HEK293 (cell line): Measurements from ENCODE around the gene PKNOX2.

Experiments used
- CTCF ChIA-PET: fragments of 350-600 bp; formaldehyde crosslinking; extraction: SDS; loops from one replicate; lab custom pipeline; 2021; ENCODE audit warnings: antibody characterized with exemption; lab: Yijun Ruan, JAX
- POLR2A ChIA-PET: fragments of 300-600 bp; formaldehyde crosslinking; extraction: SDS; loops from one replicate; lab custom pipeline; 2020; ENCODE audit warnings: antibody characterized with exemption, inconsistent platforms; lab: Yijun Ruan, JAX
- H3K27ac ChIP-seq: fragments of 200-500 bp; sonication (Bioruptor generic); 2 replicates; pipeline ENCODE4 v1.5.1; 2014; ENCODE audit warnings: low read depth, low read length, control low read depth, inconsistent platforms; ENCODE audit errors: extremely low read depth
- H3K36me3 ChIP-seq, 2 experiments: fragments of 200-500 bp in 1 of 2; sonication (Bioruptor generic) in 1 of 2; 1 replicate in 1 of 2; 2 replicates in 1 of 2; pipeline ENCODE4 v1.5.1; 2014 to 2017; ENCODE audit warnings: inconsistent platforms in 2 of 2, low read length in 2 of 2; ENCODE audit not compliant: control insufficient read depth in 2 of 2, insufficient read depth in 1 of 2
- H3K4me1 ChIP-seq: fragments of 200-500 bp; sonication (Bioruptor generic); 2 replicates; pipeline ENCODE4 v1.5.1; 2014; ENCODE audit warnings: mild to moderate bottlenecking, low read length, inconsistent platforms; ENCODE audit not compliant: control insufficient read depth, insufficient read depth
- H3K4me3 ChIP-seq: 2 replicates; pipeline ENCODE4 v1.5.1; 2011; ENCODE audit warnings: low read depth, mild to moderate bottlenecking, control low read depth, low read length, moderate library complexity
- H3K9me3 ChIP-seq: fragments of 200-500 bp; sonication (Bioruptor generic); 2 replicates; pipeline ENCODE4 v1.5.1; 2014; ENCODE audit warnings: low read depth, low read length, inconsistent platforms; ENCODE audit not compliant: control insufficient read depth, insufficient read depth
- ATF2 ChIP-seq: fragments of 450-650 bp; formaldehyde crosslinking; IDR thresholded peaks from 2 replicates; pipeline ENCODE4 v1.5.1; 2016; ENCODE audit warnings: missing biosample characterization, missing genetic modification characterization, low read depth
- HOXC10 ChIP-seq: sonication (generic); formaldehyde crosslinking; IDR thresholded peaks from 2 replicates; pipeline ENCODE4 v1.8.1; 2023; ENCODE audit warnings: mild to moderate bottlenecking, missing genetic modification reagents
- KLF9 ChIP-seq: fragments of 450-650 bp; formaldehyde crosslinking; IDR thresholded peaks from 2 replicates; pipeline ENCODE4 v1.5.1; 2016; ENCODE audit warnings: missing biosample characterization, missing genetic modification characterization, low read depth
- SP7 ChIP-seq: fragments of 450-650 bp; formaldehyde crosslinking; IDR thresholded peaks from 2 replicates; pipeline ENCODE4 v1.5.1; 2016; ENCODE audit warnings: missing biosample characterization, missing genetic modification characterization
- ZBTB48 ChIP-seq: fragments of 450-650 bp; formaldehyde crosslinking; IDR thresholded peaks from 2 replicates; pipeline ENCODE4 v1.5.1; 2016; ENCODE audit warnings: missing biosample characterization, missing genetic modification characterization
- ZNF133 ChIP-seq: fragments of 450-650 bp; formaldehyde crosslinking; IDR thresholded peaks from 2 replicates; pipeline ENCODE4 v1.5.1; 2016; ENCODE audit warnings: missing biosample characterization, missing genetic modification characterization
- ZNF239 ChIP-seq: fragments of 450-650 bp; formaldehyde crosslinking; IDR thresholded peaks from 2 replicates; pipeline ENCODE4 v1.5.1; 2016; ENCODE audit warnings: missing biosample characterization, missing genetic modification characterization
- ZNF354C ChIP-seq: fragments of 450-650 bp; formaldehyde crosslinking; IDR thresholded peaks from 2 replicates; pipeline ENCODE4 v1.5.1; 2016; ENCODE audit warnings: missing biosample characterization, missing genetic modification characterization, low read depth, borderline replicate concordance
- ZNF423 ChIP-seq: fragments of 450-650 bp; formaldehyde crosslinking; IDR thresholded peaks from 2 replicates; pipeline ENCODE4 v1.5.1; 2016; ENCODE audit warnings: missing biosample characterization, missing genetic modification characterization
- ZNF670 ChIP-seq: fragments of 450-650 bp; formaldehyde crosslinking; IDR thresholded peaks from 2 replicates; pipeline ENCODE4 v1.5.1; 2016; ENCODE audit warnings: missing biosample characterization, missing genetic modification characterization, low read depth
- TF ChIP-seq, protein P1 (sequence below): fragments of 450-650 bp; formaldehyde crosslinking; IDR thresholded peaks from 2 replicates; pipeline ENCODE4 v1.5.1; 2017; ENCODE audit warnings: missing biosample characterization, missing genetic modification characterization
- TF ChIP-seq, protein P2 (sequence below): fragments of 450-650 bp; formaldehyde crosslinking; IDR thresholded peaks from 2 replicates; pipeline ENCODE4 v1.5.1; 2017; ENCODE audit warnings: missing biosample characterization, mild to moderate bottlenecking, missing genetic modification characterization, moderate library complexity
- TF ChIP-seq, protein P3 (sequence below): fragments of 450-650 bp; formaldehyde crosslinking; IDR thresholded peaks from 2 replicates; pipeline ENCODE4 v1.5.1; 2016; ENCODE audit warnings: missing biosample characterization, missing genetic modification characterization

The PKNOX2 gene

DNA sequence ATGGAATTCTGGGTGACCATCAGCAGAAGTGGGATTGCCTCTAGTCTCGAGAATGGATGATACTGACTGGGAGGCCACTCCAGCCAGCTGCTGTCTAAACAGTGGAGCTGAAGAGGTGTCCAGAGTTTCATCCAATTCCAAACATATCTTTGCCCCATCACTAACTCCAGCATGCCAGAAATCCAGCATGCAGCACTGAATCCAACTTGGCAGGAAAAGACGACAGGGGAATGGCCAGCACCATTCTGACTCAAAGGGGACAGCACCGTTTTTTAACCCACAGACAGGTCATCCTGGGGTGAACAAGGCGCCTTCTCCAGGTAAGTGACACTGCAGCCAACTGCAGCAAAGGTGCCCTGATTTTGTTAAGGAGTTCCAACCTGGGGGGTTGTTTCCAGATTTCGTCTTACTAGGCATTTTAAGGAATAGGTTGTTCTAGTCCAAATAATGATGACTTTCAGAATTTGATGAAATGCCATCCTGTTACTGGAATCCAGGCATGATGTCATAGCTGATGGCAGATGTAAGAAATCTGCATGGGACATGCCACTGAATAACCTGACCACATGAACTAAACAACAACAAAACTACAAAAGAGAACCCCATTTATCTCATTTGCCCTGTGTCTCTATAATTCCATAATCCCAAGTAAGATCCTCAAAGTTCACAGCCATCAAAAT lies 299.2 kb downstream of the PKNOX2 start:
- ChIA-PET CTCF (interaction anchor here (0.7 to 5.2 kb wide), 2 partner anchors 12 to 182 kb away, joined by 3 to 35 read pairs; no protein-coding TSS in a partner anchor), POLR2A (no interaction called here)

DNA sequence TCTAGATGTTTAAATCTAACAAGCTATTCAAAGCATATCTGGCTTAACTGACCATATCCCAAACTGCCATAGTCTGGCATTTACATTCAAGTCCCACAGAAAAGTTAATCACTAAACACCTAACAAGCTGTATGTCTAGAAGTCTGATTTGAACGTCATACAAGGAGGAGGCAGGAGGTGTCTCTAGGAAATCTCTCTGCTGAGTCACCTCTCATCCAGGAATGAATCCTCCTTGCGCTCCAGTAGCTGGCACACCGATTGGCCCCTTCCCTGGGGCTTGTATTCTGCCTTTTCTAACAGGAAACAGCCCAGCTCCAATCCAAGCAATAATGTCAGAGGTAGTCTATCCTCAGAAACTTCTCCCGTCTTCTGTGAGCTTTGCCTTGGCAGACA lies 299.7 kb downstream of the PKNOX2 start:
- CTCF ChIA-PET, result interaction anchor here (0.7 to 5.2 kb wide), 2 partner anchors 12 to 183 kb away, joined by 3 to 35 read pairs; no protein-coding TSS in a partner anchor
- H3K27ac ChIP-seq, result no peak overlapping the region
- TF ChIP-seq SP7 (tag by site-specific recombination), result no peak
- TF ChIP-seq, protein P1, sequence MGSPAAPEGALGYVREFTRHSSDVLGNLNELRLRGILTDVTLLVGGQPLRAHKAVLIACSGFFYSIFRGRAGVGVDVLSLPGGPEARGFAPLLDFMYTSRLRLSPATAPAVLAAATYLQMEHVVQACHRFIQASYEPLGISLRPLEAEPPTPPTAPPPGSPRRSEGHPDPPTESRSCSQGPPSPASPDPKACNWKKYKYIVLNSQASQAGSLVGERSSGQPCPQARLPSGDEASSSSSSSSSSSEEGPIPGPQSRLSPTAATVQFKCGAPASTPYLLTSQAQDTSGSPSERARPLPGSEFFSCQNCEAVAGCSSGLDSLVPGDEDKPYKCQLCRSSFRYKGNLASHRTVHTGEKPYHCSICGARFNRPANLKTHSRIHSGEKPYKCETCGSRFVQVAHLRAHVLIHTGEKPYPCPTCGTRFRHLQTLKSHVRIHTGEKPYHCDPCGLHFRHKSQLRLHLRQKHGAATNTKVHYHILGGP (tag by site-specific recombination), result 0 out of 2 replicates have a peak, but pooled peaks have one; percentile 16
- POLR2A ChIA-PET, result no interaction called here
- H3K9me3 ChIP-seq, result no peaks in the 10 kb centered on the region
- no peak overlapping the region for H3K4me3 ChIP-seq
- H3K36me3 ChIP-seq, result no peaks in the 10 kb centered on the region
- H3K4me1 ChIP-seq, result no peaks in the 10 kb centered on the region

More for the DNA sequence above, 299.2 kb downstream of the PKNOX2 start:
- H3K9me3 ChIP-seq, result no peaks in the 10 kb centered on the region
- no peak for TF ChIP-seq ZNF239 (tag by site-specific recombination)
- peak; percentile 24; the same call in 1 of the 2 replicates for TF ChIP-seq ATF2 (tag by site-specific recombination)
- TF ChIP-seq, all 188 proteins: peak for 1
- no peaks in the 10 kb centered on the region for H3K36me3 ChIP-seq
- H3K4me1 ChIP-seq, result no peaks in the 10 kb centered on the region
- H3K4me3 ChIP-seq, result no peak overlapping the region
- no peak overlapping the region for H3K27ac ChIP-seq

DNA sequence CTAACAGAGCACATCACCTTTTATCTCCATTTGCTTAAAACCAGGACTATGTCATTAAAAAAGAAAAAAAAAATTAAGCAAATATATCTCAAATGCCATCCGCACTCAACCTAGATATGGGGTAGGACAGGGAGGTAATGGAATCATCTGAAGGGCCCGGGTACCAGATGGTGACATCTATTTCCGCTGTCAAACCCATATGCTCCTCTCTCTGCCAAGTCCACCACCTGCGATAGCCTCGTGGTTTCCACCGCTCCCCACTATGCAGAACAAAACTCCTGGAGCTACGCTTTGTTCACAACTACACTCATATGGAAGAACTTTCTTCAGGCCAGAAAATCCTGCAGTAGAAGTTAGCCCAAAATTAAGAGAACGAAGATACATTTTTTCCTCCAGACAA lies 300.1 kb downstream of the PKNOX2 start:
- no peaks in the 10 kb centered on the region for H3K4me1 ChIP-seq
- H3K4me3 ChIP-seq, result no peak overlapping the region
- POLR2A ChIA-PET, result no interaction called here
- no peak overlapping the region for H3K27ac ChIP-seq
- TF ChIP-seq, protein P2, sequence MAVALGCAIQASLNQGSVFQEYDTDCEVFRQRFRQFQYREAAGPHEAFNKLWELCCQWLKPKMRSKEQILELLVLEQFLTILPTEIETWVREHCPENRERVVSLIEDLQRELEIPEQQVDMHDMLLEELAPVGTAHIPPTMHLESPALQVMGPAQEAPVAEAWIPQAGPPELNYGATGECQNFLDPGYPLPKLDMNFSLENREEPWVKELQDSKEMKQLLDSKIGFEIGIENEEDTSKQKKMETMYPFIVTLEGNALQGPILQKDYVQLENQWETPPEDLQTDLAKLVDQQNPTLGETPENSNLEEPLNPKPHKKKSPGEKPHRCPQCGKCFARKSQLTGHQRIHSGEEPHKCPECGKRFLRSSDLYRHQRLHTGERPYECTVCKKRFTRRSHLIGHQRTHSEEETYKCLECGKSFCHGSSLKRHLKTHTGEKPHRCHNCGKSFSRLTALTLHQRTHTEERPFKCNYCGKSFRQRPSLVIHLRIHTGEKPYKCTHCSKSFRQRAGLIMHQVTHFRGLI (tag by site-specific recombination), result no peak
- TF ChIP-seq ZBTB48 (tag by site-specific recombination), result no peak
- no peak for TF ChIP-seq ZNF670 (tag by site-specific recombination)
- no peak for TF ChIP-seq ZNF133 (tag by site-specific recombination)
- no peak for TF ChIP-seq ZNF423 (tag by site-specific recombination)
- TF ChIP-seq, protein P3, sequence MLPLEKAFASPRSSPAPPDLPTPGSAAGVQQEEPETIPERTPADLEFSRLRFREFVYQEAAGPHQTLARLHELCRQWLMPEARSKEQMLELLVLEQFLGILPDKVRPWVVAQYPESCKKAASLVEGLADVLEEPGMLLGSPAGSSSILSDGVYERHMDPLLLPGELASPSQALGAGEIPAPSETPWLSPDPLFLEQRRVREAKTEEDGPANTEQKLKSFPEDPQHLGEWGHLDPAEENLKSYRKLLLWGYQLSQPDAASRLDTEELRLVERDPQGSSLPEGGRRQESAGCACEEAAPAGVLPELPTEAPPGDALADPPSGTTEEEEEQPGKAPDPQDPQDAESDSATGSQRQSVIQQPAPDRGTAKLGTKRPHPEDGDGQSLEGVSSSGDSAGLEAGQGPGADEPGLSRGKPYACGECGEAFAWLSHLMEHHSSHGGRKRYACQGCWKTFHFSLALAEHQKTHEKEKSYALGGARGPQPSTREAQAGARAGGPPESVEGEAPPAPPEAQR (tag by site-specific recombination), result no peak
- no peak for TF ChIP-seq ZNF354C (tag by site-specific recombination)
- no peak for TF ChIP-seq KLF9 (tag by site-specific recombination)
- no peak for TF ChIP-seq HOXC10 (CRISPR knock-in tag)
- TF ChIP-seq, all 188 proteins: peak for 0
- no peaks in the 10 kb centered on the region for H3K36me3 ChIP-seq
- CTCF ChIA-PET, result interaction anchor here (0.6 to 5.2 kb wide), 4 partner anchors 13 to 183 kb away, joined by 3 to 35 read pairs (median 4); no protein-coding TSS in a partner anchor
- H3K9me3 ChIP-seq, result no peaks in the 10 kb centered on the region
